ENCODE data around the gene RPL6.

DNA sequence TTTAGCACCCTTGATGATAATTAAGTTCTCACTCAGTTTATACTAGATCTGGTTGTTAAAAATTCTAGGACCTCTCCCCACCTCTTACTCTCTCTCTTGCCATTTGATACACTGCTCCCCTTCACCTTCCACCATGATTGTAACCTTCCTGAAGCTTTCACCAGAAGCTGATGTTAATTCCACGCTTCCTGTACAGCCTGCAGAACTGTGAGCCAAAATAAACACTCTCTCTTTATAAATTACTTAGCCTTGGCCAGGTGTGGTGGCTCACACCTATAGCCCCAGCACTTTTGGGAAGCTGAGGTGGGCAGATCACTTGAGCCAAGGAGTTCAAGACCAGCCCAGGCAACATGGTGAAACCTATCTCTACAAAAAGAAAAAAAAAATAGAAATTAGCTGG is 16.1 kb downstream of the RPL6 start:
- TF ChIP-seq ZNF644 (tag; IDR thresholded peaks at IDR 0.05; ENCODE audit: low read depth) (no peak), ZNF175 (CRISPR knock-in tag; IDR thresholded peaks at IDR 0.05; ENCODE audit: low read depth) (no peak), BHLHE40 (IDR thresholded peaks at IDR 0.05; ENCODE audit: low read length) (no peak), NRF1 (conservative IDR thresholded peaks at IDR 0.05 in 1 of 2, IDR thresholded peaks at IDR 0.05 in 1 of 2) (no peak), TCF7 (IDR thresholded peaks at IDR 0.05; ENCODE audit: borderline replicate concordance) (no peak), SIN3A (IDR thresholded peaks at IDR 0.05; ENCODE audit: borderline replicate concordance in 2 of 2, control insufficient read depth in 1 of 2, low read depth in 2 of 2, low read length in 2 of 2) (no peak), ZNF717 (CRISPR knock-in tag; IDR thresholded peaks at IDR 0.05) (no peak), CAMTA2 (CRISPR knock-in tag; conservative IDR thresholded peaks at IDR 0.05) (no peak)
- TF ChIP-seq, protein P1, sequence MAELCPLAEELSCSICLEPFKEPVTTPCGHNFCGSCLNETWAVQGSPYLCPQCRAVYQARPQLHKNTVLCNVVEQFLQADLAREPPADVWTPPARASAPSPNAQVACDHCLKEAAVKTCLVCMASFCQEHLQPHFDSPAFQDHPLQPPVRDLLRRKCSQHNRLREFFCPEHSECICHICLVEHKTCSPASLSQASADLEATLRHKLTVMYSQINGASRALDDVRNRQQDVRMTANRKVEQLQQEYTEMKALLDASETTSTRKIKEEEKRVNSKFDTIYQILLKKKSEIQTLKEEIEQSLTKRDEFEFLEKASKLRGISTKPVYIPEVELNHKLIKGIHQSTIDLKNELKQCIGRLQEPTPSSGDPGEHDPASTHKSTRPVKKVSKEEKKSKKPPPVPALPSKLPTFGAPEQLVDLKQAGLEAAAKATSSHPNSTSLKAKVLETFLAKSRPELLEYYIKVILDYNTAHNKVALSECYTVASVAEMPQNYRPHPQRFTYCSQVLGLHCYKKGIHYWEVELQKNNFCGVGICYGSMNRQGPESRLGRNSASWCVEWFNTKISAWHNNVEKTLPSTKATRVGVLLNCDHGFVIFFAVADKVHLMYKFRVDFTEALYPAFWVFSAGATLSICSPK (IDR thresholded peaks at IDR 0.05; ENCODE audit: borderline replicate concordance), result no peak
- TF ChIP-seq, protein P2, sequence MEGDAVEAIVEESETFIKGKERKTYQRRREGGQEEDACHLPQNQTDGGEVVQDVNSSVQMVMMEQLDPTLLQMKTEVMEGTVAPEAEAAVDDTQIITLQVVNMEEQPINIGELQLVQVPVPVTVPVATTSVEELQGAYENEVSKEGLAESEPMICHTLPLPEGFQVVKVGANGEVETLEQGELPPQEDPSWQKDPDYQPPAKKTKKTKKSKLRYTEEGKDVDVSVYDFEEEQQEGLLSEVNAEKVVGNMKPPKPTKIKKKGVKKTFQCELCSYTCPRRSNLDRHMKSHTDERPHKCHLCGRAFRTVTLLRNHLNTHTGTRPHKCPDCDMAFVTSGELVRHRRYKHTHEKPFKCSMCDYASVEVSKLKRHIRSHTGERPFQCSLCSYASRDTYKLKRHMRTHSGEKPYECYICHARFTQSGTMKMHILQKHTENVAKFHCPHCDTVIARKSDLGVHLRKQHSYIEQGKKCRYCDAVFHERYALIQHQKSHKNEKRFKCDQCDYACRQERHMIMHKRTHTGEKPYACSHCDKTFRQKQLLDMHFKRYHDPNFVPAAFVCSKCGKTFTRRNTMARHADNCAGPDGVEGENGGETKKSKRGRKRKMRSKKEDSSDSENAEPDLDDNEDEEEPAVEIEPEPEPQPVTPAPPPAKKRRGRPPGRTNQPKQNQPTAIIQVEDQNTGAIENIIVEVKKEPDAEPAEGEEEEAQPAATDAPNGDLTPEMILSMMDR (IDR thresholded peaks at IDR 0.05 in 2 of 3, conservative IDR thresholded peaks at IDR 0.05 in 1 of 3; ENCODE audit: insufficient read depth in 2 of 3, low read depth in 1 of 3, low read length in 3 of 3), result no peak
- TF ChIP-seq, protein P3, sequence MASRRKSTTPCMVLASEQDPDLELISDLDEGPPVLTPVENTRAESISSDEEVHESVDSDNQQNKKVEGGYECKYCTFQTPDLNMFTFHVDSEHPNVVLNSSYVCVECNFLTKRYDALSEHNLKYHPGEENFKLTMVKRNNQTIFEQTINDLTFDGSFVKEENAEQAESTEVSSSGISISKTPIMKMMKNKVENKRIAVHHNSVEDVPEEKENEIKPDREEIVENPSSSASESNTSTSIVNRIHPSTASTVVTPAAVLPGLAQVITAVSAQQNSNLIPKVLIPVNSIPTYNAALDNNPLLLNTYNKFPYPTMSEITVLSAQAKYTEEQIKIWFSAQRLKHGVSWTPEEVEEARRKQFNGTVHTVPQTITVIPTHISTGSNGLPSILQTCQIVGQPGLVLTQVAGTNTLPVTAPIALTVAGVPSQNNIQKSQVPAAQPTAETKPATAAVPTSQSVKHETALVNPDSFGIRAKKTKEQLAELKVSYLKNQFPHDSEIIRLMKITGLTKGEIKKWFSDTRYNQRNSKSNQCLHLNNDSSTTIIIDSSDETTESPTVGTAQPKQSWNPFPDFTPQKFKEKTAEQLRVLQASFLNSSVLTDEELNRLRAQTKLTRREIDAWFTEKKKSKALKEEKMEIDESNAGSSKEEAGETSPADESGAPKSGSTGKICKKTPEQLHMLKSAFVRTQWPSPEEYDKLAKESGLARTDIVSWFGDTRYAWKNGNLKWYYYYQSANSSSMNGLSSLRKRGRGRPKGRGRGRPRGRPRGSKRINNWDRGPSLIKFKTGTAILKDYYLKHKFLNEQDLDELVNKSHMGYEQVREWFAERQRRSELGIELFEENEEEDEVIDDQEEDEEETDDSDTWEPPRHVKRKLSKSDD (conservative IDR thresholded peaks at IDR 0.05; ENCODE audit: low read length), result no peak

Data from K562 (cell line).